GM12878 (cell line): ENCODE measurements around the gene LMLN. TPM values are rescaled to one million over a fixed set of nuclear protein-coding genes. Genes with fewer than 3 reads are reported as not detected.

ENCODE experiments used
- ATAC-seq: fragments of 200-7000 bp; cut with Tn5 transposase; 3 replicates; pipeline ENCODE4 v1.9.1; 2020; ENCODE audit warnings: mild to moderate bottlenecking, moderate library complexity
- BruUV-seq: library from RNA; stranded (reverse); fragments of 400-500 nt; replicated peaks from 2 replicates; lab custom pipeline; 2021; lab: Mats Ljungman, UMichigan
- CTCF ChIA-PET: fragments of 300-600 bp; sonication (Branson Sonifier 250); formaldehyde crosslinking; extraction: SDS; loops from one replicate; lab custom pipeline; 2021; ENCODE audit warnings: inconsistent platforms; lab: Yijun Ruan, JAX
- POLR2A ChIA-PET: fragments of 350-600 bp; formaldehyde crosslinking; extraction: SDS; loops from one replicate; lab custom pipeline; 2021; ENCODE audit warnings: inconsistent platforms; lab: Charles Lee
- RAD21 ChIA-PET: fragments of 300-600 bp; sonication (Branson Sonifier 250); formaldehyde crosslinking; loops from one replicate; lab custom pipeline; 2023; ENCODE audit warnings: antibody characterized with exemption; ENCODE audit not compliant: unreplicated experiment; lab: Charles Lee
- SMC1A ChIA-PET: fragments of 300-600 bp; sonication (Branson Sonifier 250); formaldehyde crosslinking; loops from one replicate; lab custom pipeline; 2023; ENCODE audit not compliant: unreplicated experiment, uncharacterized antibody; lab: Charles Lee
- DNase-seq: peaks from one replicate; pipeline ENCODE4 v3.0.0-alpha.2; 2011; ENCODE audit warnings: low read depth, low spot score
- FAIRE-seq: peaks from 3 replicates; lab custom pipeline; 2011; peaks lifted over from hg19 to GRCh38; lab: Jason Lieb, UNC
- H2AFZ ChIP-seq: 2 replicates; pipeline ENCODE4 v1.6.0; 2011; ENCODE audit warnings: low read depth, low read length, control low read depth; ENCODE audit not compliant: control insufficient read depth
- H3K27ac ChIP-seq: 2 replicates; pipeline ENCODE4 v1.5.1; 2011; ENCODE audit warnings: control low read depth; ENCODE audit not compliant: control insufficient read depth, insufficient read depth
- H3K27me3 ChIP-seq, 2 experiments: replicated peaks in 1 of 2; 2 replicates each; pipeline versions ENCODE4 v1.6.0 to v1.6.1; 2011; ENCODE audit warnings: low read length in 1 of 2; ENCODE audit not compliant: control insufficient read depth in 2 of 2, insufficient read depth in 2 of 2
- H3K36me3 ChIP-seq, 2 experiments: 2 replicates each; pipeline ENCODE4 v1.5.1; 2011; ENCODE audit warnings: low read length in 1 of 2; ENCODE audit not compliant: control insufficient read depth in 2 of 2, insufficient read depth in 2 of 2
- H3K4me1 ChIP-seq: 2 replicates; pipeline ENCODE4 v1.6.1; 2011; ENCODE audit warnings: mild to moderate bottlenecking, low read length, moderate library complexity, mixed read lengths; ENCODE audit not compliant: control insufficient read depth, insufficient read depth
- H3K4me2 ChIP-seq: 2 replicates; pipeline ENCODE4 v1.6.0; 2011; ENCODE audit warnings: control low read depth; ENCODE audit not compliant: control insufficient read depth, insufficient read depth
- H3K4me3 ChIP-seq: fragments of 200-600 bp; sonication (generic); 2 replicates; pipeline ENCODE4 v1.5.1; 2016
- H3K79me2 ChIP-seq: 2 replicates; pipeline ENCODE4 v1.6.0; 2011; ENCODE audit warnings: low read length; ENCODE audit not compliant: control insufficient read depth, insufficient read depth
- H3K9ac ChIP-seq: 2 replicates; pipeline ENCODE4 v1.8.0; 2011; ENCODE audit warnings: low read length, control low read depth, mixed read lengths; ENCODE audit not compliant: control insufficient read depth, insufficient read depth
- H3K9me3 ChIP-seq: replicated peaks from 3 replicates; pipeline ENCODE4 v1.5.1; 2011; ENCODE audit warnings: mild to moderate bottlenecking, low read length; ENCODE audit not compliant: control insufficient read depth, insufficient read depth
- H4K20me1 ChIP-seq: 2 replicates; pipeline ENCODE4 v1.6.0; 2011; ENCODE audit not compliant: control insufficient read depth, insufficient read depth
- BHLHE40 ChIP-seq, 2 experiments: fragments of 450-650 bp in 1 of 2; IDR thresholded peaks; 2 replicates each; pipeline ENCODE4 v1.6.1; 2011 to 2017; ENCODE audit warnings: low read depth in 2 of 2, borderline replicate concordance in 1 of 2, improper control_type of control experiment in 1 of 2, low read length in 1 of 2, mild to moderate bottlenecking in 1 of 2
- BRCA1 ChIP-seq: IDR thresholded peaks from 2 replicates; pipeline ENCODE4 v1.6.1; 2011; ENCODE audit warnings: low read depth, low read length, improper control_type of control experiment
- DPF2 ChIP-seq: fragments of 450-650 bp; IDR thresholded peaks from 2 replicates; pipeline ENCODE4 v1.6.1; 2017; ENCODE audit warnings: mild to moderate bottlenecking
- ESRRA ChIP-seq: IDR thresholded peaks from 2 replicates; pipeline ENCODE4 v1.6.1; 2012; ENCODE audit warnings: mild to moderate bottlenecking, low read length, improper control_type of control experiment
- EZH2 ChIP-seq: IDR thresholded peaks from 2 replicates; pipeline ENCODE4 v1.6.1; 2012; ENCODE audit warnings: low read depth, mild to moderate bottlenecking, control low read depth, inconsistent platforms, low read length, borderline replicate concordance; ENCODE audit not compliant: control insufficient read depth
- HDAC2 ChIP-seq: fragments of 200-600 bp; sonication (generic); IDR thresholded peaks from 2 replicates; pipeline ENCODE4 v1.6.1; 2017
- HDAC6 ChIP-seq: fragments of 200-600 bp; sonication (generic); IDR thresholded peaks from one replicate; pipeline ENCODE4 v1.8.0; 2017; ENCODE audit warnings: antibody characterized with exemption; ENCODE audit not compliant: unreplicated experiment
- HDGF ChIP-seq: fragments of 450-650 bp; IDR thresholded peaks from 2 replicates; pipeline ENCODE4 v1.6.1; 2016; ENCODE audit warnings: antibody characterized with exemption
- KLF5 ChIP-seq: fragments of 450-650 bp; IDR thresholded peaks from 2 replicates; pipeline ENCODE4 v1.6.1; 2014; ENCODE audit warnings: mild to moderate bottlenecking; ENCODE audit not compliant: partially characterized antibody
- LARP7 ChIP-seq: fragments of 450-650 bp; IDR thresholded peaks from 2 replicates; pipeline ENCODE4 v1.6.1; 2017; ENCODE audit warnings: mild to moderate bottlenecking
- MYC ChIP-seq: IDR thresholded peaks from 2 replicates; pipeline ENCODE4 v1.6.1; 2011; ENCODE audit warnings: mild to moderate bottlenecking, low read length, moderate library complexity, inconsistent platforms; ENCODE audit not compliant: insufficient read depth, insufficient replicate concordance, insufficient read length, severe bottlenecking
- NFYA ChIP-seq: IDR thresholded peaks from 2 replicates; pipeline ENCODE4 v1.6.1; 2011; ENCODE audit warnings: low read depth, mild to moderate bottlenecking, low read length, improper control_type of control experiment, borderline replicate concordance
- NR2C2 ChIP-seq: IDR thresholded peaks from 2 replicates; pipeline ENCODE4 v1.6.1; 2011; ENCODE audit warnings: borderline replicate concordance, low read depth; ENCODE audit not compliant: control insufficient read depth, insufficient read length
- PAX5 ChIP-seq: IDR thresholded peaks from 2 replicates; pipeline ENCODE4 v1.6.1; 2011; ENCODE audit warnings: low read depth, low read length, borderline replicate concordance
- RAD51 ChIP-seq: fragments of 450-650 bp; IDR thresholded peaks from 2 replicates; pipeline ENCODE4 v1.6.1; 2016; ENCODE audit warnings: moderate library complexity, mild to moderate bottlenecking, inconsistent platforms
- SREBF1 ChIP-seq: IDR thresholded peaks from 2 replicates; pipeline ENCODE4 v1.6.1; 2012; ENCODE audit warnings: mild to moderate bottlenecking, low read length
- STAT1 ChIP-seq: fragments of 450-650 bp; conservative IDR thresholded peaks from 2 replicates; pipeline ENCODE4 v1.6.1; 2014; ENCODE audit warnings: antibody characterized with exemption, mild to moderate bottlenecking
- YY1 ChIP-seq: IDR thresholded peaks from 2 replicates; pipeline ENCODE4 v1.6.1; 2011; ENCODE audit warnings: low read depth, mild to moderate bottlenecking, low read length
- ZZZ3 ChIP-seq: IDR thresholded peaks from 2 replicates; pipeline ENCODE4 v1.6.1; 2011; ENCODE audit warnings: low read depth; ENCODE audit not compliant: control insufficient read depth, insufficient read length
- WGBS: methylation state at CpG from one replicate; pipeline ENCODE4 v1.1.6; 2016; ENCODE audit warnings: low lambda C conversion rate; ENCODE audit not compliant: insufficient replicate concordance, insufficient coverage; ENCODE audit errors: missing lambda C conversion rate; 5-methylcytosine and 5-hydroxymethylcytosine counted together
- in situ Hi-C: fragments of 300-500 bp; cut with MboI; formaldehyde crosslinking; loops from 9 replicates; pipeline ENCODE4 v1.14.3; 2018; ENCODE audit warnings: mixed read lengths
- intact Hi-C: fragments of 100-400 bp; cut with micrococcal nuclease; formaldehyde crosslinking; loops from one replicate; pipeline ENCODE4 v1.14.2; 2022; ENCODE audit not compliant: unreplicated experiment
- polyA plus RNA-seq, 11 experiments: library from polyadenylated mRNA; depleted of rRNA in 4 of 11; unstranded in 6 of 11; stranded (reverse) in 5 of 11; fragments of >200 nt; fragmentation: Nextera tagmentation in 4 of 11; fragmentation: Illumina TruSeq in 1 of 11; extraction: Ambion mirVana in 4 of 11; extraction: Trizol in 1 of 11; gene quantifications; 1 replicate in 1 of 11; 2 replicates in 10 of 11; pipeline versions ENCODE4 v1.2.1 to v1.2.3, GENCODE V29; 2011 to 2016; ENCODE audit warnings: inconsistent platforms in 2 of 11, missing spikeins in 2 of 11, low read depth in 1 of 11
- total RNA-seq, 4 experiments: library from RNA; depleted of rRNA in 3 of 4; stranded (reverse); fragments of >200 nt in 3 of 4; fragmentation: Illumina TruSeq in 1 of 4; extraction: Trizol in 1 of 4; gene quantifications; 2 replicates each; pipeline versions ENCODE4 v1.2.1 to v1.2.3, GENCODE V29; 2013 to 2021

Gene LMLN
- total and polyA plus RNA-seq, 10 of the 15 experiments (the other 5 are each of a cell fraction or from before 2014, with no cell fraction given) = 0.02 to 1.7 (median 0.81) TPM

DNA sequence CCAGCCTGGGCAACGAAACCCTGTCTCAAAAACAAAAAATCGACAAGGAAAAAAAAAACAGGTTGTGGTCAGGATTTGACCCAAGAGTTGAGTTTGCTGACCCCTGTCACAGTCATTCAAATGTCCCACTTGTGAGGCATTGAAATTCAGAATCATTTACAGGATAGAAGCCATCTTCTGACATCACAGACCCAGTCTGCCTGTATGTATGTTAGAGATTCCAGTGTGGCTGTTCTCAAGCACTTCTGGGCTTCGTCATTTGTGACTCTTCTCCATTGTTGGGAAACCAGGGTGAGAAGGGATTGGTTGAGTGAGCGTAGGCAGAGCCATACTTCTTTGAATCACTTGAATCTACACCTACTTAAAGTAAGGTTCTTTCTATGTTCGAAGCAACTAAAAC is 57.1 kb downstream of the LMLN start:
- no peaks in the 10 kb centered on the region for H3K4me1 ChIP-seq
- no peak for TF ChIP-seq YY1
- no peak for TF ChIP-seq HDAC2
- no peak for TF ChIP-seq BHLHE40 (IDR thresholded peaks at IDR 0.05; ENCODE audit: borderline replicate concordance in 1 of 2, low read depth in 2 of 2, low read length in 1 of 2)
- no peak for TF ChIP-seq HDGF
- no peak for TF ChIP-seq BRCA1
- no peak for TF ChIP-seq LARP7
- TF ChIP-seq RAD51 = no peak
- TF ChIP-seq ESRRA = no peak
- TF ChIP-seq EZH2 = no peak
- no peak for TF ChIP-seq SREBF1
- no peak for TF ChIP-seq NFYA
- TF ChIP-seq HDAC6 = no peak
- no peak for TF ChIP-seq KLF5
- no peak for TF ChIP-seq ZZZ3
- no peak for TF ChIP-seq MYC
- TF ChIP-seq PAX5 = no peak
- no peak for TF ChIP-seq NR2C2
- TF ChIP-seq DPF2 = no peak
- no peak for TF ChIP-seq STAT1
- TF ChIP-seq, all 136 proteins: peak for 0
- H2AFZ ChIP-seq = no peak overlapping the region
- H3K4me3 ChIP-seq = no peak overlapping the region
- ATAC-seq = no peak
- DNase-seq = no peak
- ChIA-PET POLR2A (interaction anchor here (0.6 kb wide), 1 partner anchor 1020 kb away, joined by 4 read pairs; no protein-coding TSS in a partner anchor), RAD21 (no interaction called here), SMC1A (no interaction called here), CTCF (no interaction called here)
- H3K4me2 ChIP-seq = no peak overlapping the region
- no peak overlapping the region for H3K9ac ChIP-seq
- H3K79me2 ChIP-seq = no peaks in the 10 kb centered on the region
- no peak overlapping the region for H3K27ac ChIP-seq
- no peak for FAIRE-seq
- no TSS peak for BruUV-seq
- 46% methylated on average over 5 of the region's 5 CpGs for WGBS
- H4K20me1 ChIP-seq = no peaks in the 10 kb centered on the region
- no peaks in the 10 kb centered on the region; a peak in 1 of 4 replicates for H3K27me3 ChIP-seq
- in situ Hi-C loops (no loop called here), intact Hi-C loops (no loop called here)
- H3K9me3 ChIP-seq = no peaks in the 10 kb centered on the region
- no peaks in the 10 kb centered on the region for H3K36me3 ChIP-seq
